Lung (tissue), 12 donors: ENCODE data around the gene P2RY11. TPM values are rescaled to one million over a fixed set of nuclear protein-coding genes. Genes with fewer than 3 reads are reported as not detected.

Experiments used
- ATAC-seq: fragments of 200-7000 bp; cut with Tn5 transposase; one replicate; pipeline ENCODE4 v1.9.1; 2020; ENCODE audit warnings: moderate number of reproducible peaks; ENCODE audit not compliant: insufficient read depth, low FRiP score
- DNase-seq, 3 donors: peaks; one replicate each; pipeline ENCODE4 v3.0.0-alpha.2; 2013 to 2017
- H3K27ac ChIP-seq, 2 donors: one replicate each; pipeline ENCODE4 v1.5.1; 2013; ENCODE audit warnings: mild to moderate bottlenecking in 2 of 2, moderate library complexity in 2 of 2, control low read depth in 1 of 2, inconsistent platforms in 1 of 2, low read depth in 1 of 2, low read length in 1 of 2
- H3K27me3 ChIP-seq, 3 donors: one replicate each; pipeline ENCODE4 v1.5.1; 2013; ENCODE audit warnings: low read length in 2 of 3; ENCODE audit not compliant: control insufficient read depth in 3 of 3, insufficient read depth in 3 of 3
- H3K36me3 ChIP-seq, 4 donors: one replicate each; pipeline ENCODE4 v1.5.1; 2013; ENCODE audit warnings: low read length in 4 of 4, mild to moderate bottlenecking in 1 of 4, moderate library complexity in 1 of 4; ENCODE audit not compliant: control insufficient read depth in 4 of 4, insufficient read depth in 4 of 4
- H3K4me1 ChIP-seq, 5 donors: one replicate each; pipeline ENCODE4 v1.5.1; 2013; ENCODE audit warnings: low read length in 5 of 5, mild to moderate bottlenecking in 2 of 5, moderate library complexity in 1 of 5; ENCODE audit not compliant: control insufficient read depth in 5 of 5, insufficient read depth in 5 of 5
- H3K4me3 ChIP-seq: one replicate; pipeline ENCODE4 v1.5.1; 2013; ENCODE audit warnings: mild to moderate bottlenecking, control low read depth, moderate library complexity
- H3K9ac ChIP-seq, 2 donors: one replicate each; pipeline ENCODE4 v1.5.1; 2013; ENCODE audit warnings: low read length in 2 of 2, control low read depth in 1 of 2; ENCODE audit not compliant: insufficient read depth in 1 of 2
- H3K9me3 ChIP-seq, 4 donors: one replicate each; pipeline ENCODE4 v1.5.1; 2013; ENCODE audit warnings: low read length in 3 of 4, mild to moderate bottlenecking in 1 of 4, moderate library complexity in 1 of 4; ENCODE audit not compliant: control insufficient read depth in 4 of 4, insufficient read depth in 3 of 4
- CTCF ChIP-seq: IDR thresholded peaks from 2 replicates; pipeline ENCODE4 v1.5.1; 2012; ENCODE audit warnings: mild to moderate bottlenecking; ENCODE audit errors: control extremely low read depth, extremely low read depth
- WGBS, 2 donors: extraction: QIAGEN DNeasy Blood & Tissue Kit; methylation state at CpG; one replicate each; pipeline ENCODE4 v1.1.7; 2013; 5-methylcytosine and 5-hydroxymethylcytosine counted together
- polyA plus RNA-seq, 2 donors: library from polyadenylated mRNA; stranded (reverse); fragments of 200-250 nt; gene quantifications; one replicate each; pipeline ENCODE4 v1.2.1, GENCODE V29; 2013
- total RNA-seq, 2 donors: library from RNA; depleted of rRNA in 1 of 2; stranded (reverse); fragments of >200 nt in 1 of 2; gene quantifications; one replicate each; pipeline ENCODE4 v1.2.1, GENCODE V29; 2014 to 2021
- donor health status: control.
- donor health status: control.
- donor health status: Bipolar disorder and iron deficiency.
- donor health status: healthy.
- donor health status: DM: yes; HTN: yes; CAD: no.

P2RY11 gene
- total and polyA plus RNA-seq, 4 donors = 3.3 to 19.0 (median 13.5) TPM

- no peak for TF ChIP-seq CTCF
- Histone ChIP-seq H3K9me3 (no peaks in the 10 kb centered on the region), H3K27me3 (no peaks in the 10 kb centered on the region), H3K4me1 (peaks cover 0 to 6% (median 0%) of the 10 kb centered on the region in 5 donors), H3K4me3 (no peak overlapping the region), H3K36me3 (peaks cover 7 to 71% (median 22%) of the 10 kb centered on the region in 4 donors), H3K27ac (no peak overlapping the region), H3K9ac (no peak overlapping the region)
- 36% methylated on average over 24 to 25 of the region's 25 CpGs for WGBS, 2 donors
- peak; percentile 17 for ATAC-seq
- peak in 1 of 3 donors; percentile 39 for DNase-seq
Measured at GRCh38 chr19:10112895-10113591, 1.6 kb downstream of the P2RY11 start.

GRCh38 chr19:10113592-10113963, 2.1 kb downstream of the P2RY11 start:
- TF ChIP-seq CTCF = no peak
- no peak for ATAC-seq
- WGBS, 2 donors = 79 to 80% methylated on average over 19 of the region's 19 CpGs
- Histone ChIP-seq H3K36me3 (peaks cover 7 to 68% (median 20%) of the 10 kb centered on the region in 4 donors), H3K4me3 (no peak overlapping the region), H3K27ac (no peak overlapping the region), H3K9me3 (no peaks in the 10 kb centered on the region), H3K4me1 (peaks cover 0 to 8% (median under 1%) of the 10 kb centered on the region in 5 donors), H3K27me3 (no peaks in the 10 kb centered on the region), H3K9ac (no peak overlapping the region)
- no peak for DNase-seq

- TF ChIP-seq CTCF = no peak
- WGBS, 2 donors = 93 to 94% methylated on average over 39 to 43 of the region's 43 CpGs
- no peaks in the 10 kb centered on the region for H3K9me3 ChIP-seq
- no peak overlapping the region for H3K4me3 ChIP-seq
- H3K9ac ChIP-seq = no peak overlapping the region
- H3K27ac ChIP-seq = no peak overlapping the region
- ATAC-seq (no peak), DNase-seq (no peak)
- H3K27me3 ChIP-seq = no peaks in the 10 kb centered on the region
- peaks cover 0 to 13% (median 5%) of the 10 kb centered on the region in 5 donors for H3K4me1 ChIP-seq
- H3K36me3 ChIP-seq = peaks cover 7 to 67% (median 21%) of the 10 kb centered on the region in 4 donors
Measured at GRCh38 chr19:10113964-10114650, 2.6 kb downstream of the P2RY11 start.
